ENCODE measurements around the gene FBP2.
"Not testable (repeated sequence)": the region's sequence is repeated elsewhere in the genome, so short reads cannot be mapped to it uniquely, and the experiment has no call there.

FBP2 gene

DNA sequence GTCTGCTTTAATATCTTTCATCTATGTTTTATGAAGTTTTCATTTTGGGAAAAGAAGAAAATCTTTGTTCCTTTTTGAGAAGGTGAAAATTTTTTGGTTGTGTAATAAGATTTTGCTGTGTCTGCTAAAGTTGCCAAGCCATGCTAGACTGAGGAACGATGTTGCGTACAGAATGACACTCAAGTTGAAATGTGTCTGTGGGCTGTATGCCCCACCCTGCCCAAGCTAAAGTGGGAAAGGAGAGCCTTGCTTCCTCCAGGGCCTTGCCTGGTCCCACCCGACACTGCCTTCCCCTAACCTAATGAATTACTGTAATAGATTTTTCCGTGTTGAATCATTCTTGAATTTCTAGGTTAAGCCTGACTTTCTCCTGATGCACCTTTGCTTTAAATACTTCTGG is 36.2 kb downstream of the FBP2 start:
- DNase-seq = peak; percentile 20

- DNase-seq = no peak
These were observed 38.9 kb downstream of the FBP2 start, which contains the start of gene PCAT7 for GRCh38 chr9:94554439-94555331. PCAT7 (plus strand) TSS chr9:94555083.

GRCh38 chr9:94554078-94554438 is 39.6 kb downstream of the FBP2 start:
- DNase-seq = no peak

- no peak for DNase-seq
These were observed 40.3 kb downstream of the FBP2 start for GRCh38 chr9:94553029-94553938.

DNA sequence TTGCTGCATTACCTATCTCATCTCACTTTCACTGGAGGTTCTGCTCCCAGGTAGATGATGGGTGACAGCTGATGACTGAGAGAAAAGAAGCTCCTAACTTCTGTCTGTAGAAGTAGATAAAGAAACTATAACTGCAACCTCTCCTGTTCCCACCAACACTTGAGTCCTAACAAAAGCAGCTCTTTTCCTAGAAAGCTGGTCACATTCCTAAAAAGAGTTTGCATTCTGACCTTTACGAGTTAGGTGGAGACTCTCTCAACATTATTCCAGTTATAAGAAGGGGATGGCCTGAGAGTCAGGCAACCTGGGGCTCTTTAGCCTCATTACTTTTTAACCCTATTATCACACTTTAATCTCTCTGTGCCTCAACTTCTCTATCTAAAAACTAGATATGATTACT is 47.7 kb downstream of the FBP2 start:
- no peak for DNase-seq

DNA sequence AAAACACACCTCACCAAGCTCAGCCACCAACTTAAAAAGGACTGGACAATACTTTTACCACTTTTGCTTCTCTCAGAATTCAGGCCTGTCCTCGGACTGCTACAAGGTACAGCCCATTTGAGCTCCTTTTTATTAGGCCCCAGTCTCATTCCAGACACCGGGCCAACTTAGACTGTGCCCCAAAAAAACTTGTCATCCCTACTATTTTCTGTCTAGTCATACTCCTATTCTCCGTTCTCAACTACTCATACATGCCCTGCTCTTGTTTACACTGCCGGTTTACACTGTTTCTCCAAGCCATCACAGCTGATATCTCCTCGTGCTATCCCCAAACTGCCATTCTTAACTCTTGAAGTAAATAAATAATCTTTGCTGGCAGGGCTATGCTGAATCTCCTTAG is 49.3 kb downstream of the FBP2 start:
- DNase-seq = not testable (repeated sequence)

DNA sequence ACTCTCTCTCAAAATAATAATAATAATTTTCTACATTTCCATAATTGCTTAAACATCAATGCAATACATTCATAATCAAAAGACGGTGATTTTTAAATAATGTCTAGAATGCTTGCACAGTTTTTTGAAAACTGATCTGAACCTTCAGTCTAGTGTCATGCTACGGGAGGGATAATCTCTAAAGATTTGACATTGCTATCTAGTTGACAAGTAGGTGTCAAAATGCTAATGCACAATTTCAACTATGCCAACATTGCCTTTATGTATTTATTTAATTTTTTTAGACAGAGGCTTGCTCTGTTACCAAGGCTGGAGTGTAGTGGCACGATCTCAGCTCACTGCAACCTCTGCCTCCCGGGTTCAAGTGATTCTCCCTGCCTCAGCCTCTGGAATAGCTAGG is 54.7 kb downstream of the FBP2 start:
- no peak for DNase-seq

DNA sequence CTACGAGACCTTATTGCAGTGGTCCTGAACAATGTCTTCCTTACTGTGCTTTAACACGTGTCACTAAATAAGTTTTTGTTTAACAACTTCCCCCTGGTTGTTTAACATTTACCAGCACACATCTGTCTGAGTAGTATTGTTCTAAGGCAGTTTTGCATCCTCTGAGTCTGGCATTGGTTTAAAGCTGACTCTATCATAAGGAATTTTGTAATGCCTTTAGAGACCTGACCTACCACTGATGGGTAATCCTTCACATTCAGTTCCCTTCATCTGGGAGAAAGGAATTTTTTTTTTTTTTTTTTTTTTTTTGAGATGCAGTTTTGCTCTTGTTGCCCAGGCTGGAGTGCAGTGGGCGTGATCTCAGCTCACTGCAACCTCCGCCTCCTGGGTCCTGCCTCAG is 58.7 kb downstream of the FBP2 start:
- no peak for DNase-seq

- no peak for DNase-seq
These were observed 60.0 kb downstream of the FBP2 start for GRCh38 chr9:94533601-94534000.

GRCh38 chr9:94533155-94533554 is 60.5 kb downstream of the FBP2 start:
- no peak for DNase-seq

DNA sequence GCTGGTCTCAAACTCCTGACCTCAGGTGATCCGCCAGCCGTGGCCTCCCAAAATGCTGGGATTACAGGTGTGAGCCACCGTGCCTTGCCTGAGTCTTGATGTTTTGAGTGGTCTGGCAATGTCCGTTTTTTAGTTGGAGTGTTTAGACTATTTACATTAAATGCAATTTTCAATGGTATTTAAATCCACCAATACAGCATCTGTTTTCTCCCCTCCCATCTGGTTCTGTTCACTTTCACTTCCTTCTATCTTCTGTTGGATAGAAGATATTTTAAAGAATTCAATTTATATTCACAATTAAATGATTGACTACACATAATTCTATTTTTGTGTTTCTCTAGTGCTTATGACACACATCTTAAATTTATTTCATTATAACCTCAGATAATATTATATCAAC is 64.7 kb downstream of the FBP2 start:
- no peak for DNase-seq

- DNase-seq = no peak
These were observed 66.7 kb downstream of the FBP2 start for GRCh38 chr9:94526951-94527350.

GRCh38 chr9:94526271-94526670 is 67.4 kb downstream of the FBP2 start:
- no peak for DNase-seq

DNA sequence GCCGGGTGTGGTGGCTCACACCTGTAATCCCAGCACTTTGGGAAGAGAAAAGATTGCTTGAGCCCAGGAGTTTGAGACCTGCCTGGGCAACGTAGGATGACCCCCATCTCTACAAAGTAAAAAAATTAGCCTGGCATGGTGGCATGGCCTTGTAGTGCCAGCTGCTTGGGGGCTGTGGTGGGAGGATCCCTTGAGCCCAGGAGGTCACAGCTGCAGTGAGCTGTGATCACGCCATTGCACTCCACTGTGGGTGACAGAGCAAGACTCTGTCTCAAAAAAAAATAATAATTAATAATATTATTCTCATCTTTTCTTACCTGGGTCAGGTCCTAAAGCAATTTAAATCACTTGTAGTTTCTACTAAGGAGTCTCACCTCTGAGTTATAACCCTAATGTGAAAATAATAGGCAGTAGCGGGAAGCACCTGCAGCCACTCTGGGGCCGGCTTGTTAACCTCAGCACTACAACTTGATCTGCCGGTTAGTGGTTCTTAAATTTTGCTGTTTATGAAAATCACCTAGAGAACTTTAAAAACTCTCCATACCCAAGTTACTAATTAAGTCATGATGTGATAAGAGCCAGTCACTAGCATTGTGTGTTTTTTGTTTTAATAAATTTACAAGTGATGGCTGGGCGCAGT is 68.1 kb downstream of the FBP2 start:
- DNase-seq = no peak

DNA sequence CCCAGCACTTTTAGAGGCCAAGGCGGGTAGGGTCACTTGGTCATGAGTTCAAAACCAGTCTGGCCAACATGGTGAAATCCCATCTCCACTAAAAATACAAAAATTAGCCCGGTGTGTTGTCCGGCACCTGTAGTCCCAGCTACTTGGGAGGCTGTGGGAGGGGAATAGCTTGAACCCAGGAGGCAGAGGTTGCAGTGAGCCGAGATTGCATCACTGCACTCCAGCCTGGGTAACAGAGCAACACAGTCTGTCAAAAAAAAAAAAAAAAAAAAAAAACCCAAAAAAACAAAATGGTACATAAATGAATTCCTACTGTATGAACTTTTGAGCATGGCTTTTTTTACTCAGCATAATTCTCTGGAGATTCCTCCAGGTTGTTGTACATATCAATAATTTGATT is 76.4 kb downstream of the FBP2 start:
- DNase-seq = no peak

- DNase-seq = no peak
These were observed 78.9 kb downstream of the FBP2 start for GRCh38 chr9:94514722-94515121.

GRCh38 chr9:94511955-94512265 is 81.7 kb downstream of the FBP2 start:
- DNase-seq = no peak

GRCh38 chr9:94511134-94511954 is 82.3 kb downstream of the FBP2 start:
- no peak for DNase-seq
